CD4-positive, alpha-beta T cell treated with Interleukin-1 beta for 1 hour (primary cell): ENCODE data around the gene CSAD.
A peak's percentile ranks its signal among the peaks of the same experiment; 100 is the strongest.

Source experiments
- DNase-seq, 2 donors: peaks; one replicate each; pipeline ENCODE4 v3.0.0-alpha.2; 2020 to 2022

CSAD gene

DNA sequence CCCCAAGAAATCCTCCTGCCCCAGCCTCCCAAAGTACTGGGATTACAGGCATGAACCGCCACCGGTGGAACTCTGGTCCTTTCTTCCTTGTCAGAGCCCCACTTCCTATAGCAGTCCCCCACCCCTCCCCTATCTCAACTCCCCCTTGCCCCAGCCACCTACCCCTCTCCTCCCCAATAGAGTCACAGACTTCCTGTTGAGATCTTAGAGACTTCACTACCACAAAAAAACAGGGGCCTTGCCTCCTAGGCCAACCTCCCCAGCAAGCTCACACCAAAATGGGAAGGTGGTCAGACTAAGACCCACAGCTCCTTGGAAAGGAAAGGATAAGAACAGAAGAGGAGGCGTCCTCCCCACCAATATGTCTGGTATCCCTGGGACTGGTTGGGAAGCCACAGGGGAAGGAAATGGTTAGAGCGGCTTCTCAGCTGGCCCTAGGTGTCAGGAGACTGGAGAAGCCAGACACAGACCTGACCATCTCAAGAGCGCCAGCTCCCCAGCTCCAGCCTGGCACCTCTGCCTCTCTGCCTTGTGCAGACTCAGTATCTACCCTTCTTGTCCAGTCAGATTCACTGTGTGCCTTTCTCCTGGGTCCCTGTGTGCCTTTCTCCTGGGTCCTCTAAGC lies 17.9 kb upstream of the CSAD start:
- DNase-seq: peak in 1 of 2 donors; percentile 15

GRCh38 chr12:53197011-53197640 lies 16.4 kb upstream of the CSAD start:
- DNase-seq: no peak

- DNase-seq: no peak
Observed at GRCh38 chr12:53196486-53196885, 15.8 kb upstream of the CSAD start.

DNA sequence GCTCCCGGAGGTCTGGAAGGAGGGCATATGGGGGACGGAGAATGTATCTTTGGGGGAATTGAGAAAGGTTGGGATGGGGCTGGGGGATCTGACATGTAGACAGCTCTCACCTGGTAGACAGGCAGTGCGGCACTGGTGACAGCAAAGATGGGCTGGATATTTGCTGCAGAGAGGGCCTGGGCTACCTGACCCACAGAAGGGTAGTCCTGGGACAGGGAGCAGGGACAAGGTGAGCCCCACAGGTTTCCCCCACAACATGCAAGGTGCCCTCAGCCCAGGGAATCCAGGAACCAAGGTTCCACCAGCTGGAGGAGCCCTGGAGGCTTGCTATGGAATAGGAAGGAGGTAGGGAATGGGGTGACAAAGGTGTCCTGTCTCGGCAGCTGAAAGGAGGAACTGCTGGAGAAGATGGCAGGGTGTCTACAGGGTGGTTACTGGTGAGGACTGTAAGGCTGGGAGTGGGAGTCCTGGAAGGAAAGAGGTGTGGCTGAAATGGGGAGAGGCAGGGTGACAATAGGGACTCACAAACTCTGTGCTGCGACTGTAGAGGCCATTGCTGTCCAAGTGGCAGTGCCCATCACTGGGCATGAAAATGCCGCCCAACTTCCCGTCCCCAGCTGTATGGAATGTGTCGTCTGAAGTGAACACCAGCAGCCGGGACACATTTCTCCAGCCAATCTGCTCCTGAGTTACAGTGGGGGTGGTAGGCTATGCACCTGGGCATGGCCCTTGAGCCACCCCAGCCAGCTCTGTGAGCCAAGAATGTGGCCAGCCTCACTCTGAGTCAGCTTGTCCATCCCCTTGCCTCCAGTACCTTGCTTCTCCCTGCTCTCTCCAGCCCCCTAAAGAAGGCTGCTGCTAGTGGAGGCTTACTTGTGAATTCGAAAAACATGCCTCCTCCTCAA lies 15.0 kb upstream of the CSAD start:
- no peak for DNase-seq

DNA sequence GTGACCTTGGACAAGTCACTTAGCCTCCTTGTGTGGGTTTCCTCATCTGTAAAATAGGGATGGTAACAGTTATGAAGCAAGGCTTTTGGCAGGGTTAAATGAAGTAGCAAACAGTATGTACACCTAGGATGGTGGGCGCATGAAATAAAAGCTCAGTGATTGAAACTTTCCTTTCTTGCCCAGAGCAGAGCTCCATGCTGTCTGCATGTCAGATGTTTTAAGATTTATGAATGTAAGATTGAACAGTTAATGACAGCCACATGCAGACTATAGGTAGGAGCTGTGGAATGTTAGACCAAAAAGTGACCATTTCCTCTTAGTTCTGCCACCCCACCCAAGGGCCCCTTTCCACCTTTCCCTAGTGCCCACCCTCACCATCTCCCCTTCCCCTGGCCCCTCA lies 14.2 kb upstream of the CSAD start:
- DNase-seq: no peak

GRCh38 chr12:53193985-53194716 lies 13.4 kb upstream of the CSAD start:
- no peak for DNase-seq

DNA sequence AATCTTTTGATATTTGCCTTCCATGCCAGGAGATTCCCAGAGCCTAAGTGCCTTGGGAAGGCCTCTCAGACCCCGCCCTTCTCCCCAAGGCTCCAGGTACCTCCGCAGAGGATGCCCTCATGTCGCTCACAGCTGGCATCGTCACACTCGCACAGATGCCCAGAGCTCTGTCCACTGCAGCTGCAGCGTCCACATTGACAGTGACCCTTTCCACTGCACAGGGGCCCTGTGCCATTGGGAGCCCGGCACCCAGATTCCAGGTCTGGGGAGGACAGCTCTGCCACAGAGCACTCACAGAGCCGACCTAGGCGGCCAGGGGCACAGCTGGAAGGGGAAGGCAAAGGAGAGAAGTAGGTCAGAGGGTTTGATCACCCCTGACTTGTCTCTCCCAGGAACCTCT lies 12.3 kb upstream of the CSAD start:
- DNase-seq: no peak

- no peak for DNase-seq
Observed at GRCh38 chr12:53192531-53193021, 11.9 kb upstream of the CSAD start.

- DNase-seq: no peak
Observed at GRCh38 chr12:53191885-53192530, 11.3 kb upstream of the CSAD start.

DNA sequence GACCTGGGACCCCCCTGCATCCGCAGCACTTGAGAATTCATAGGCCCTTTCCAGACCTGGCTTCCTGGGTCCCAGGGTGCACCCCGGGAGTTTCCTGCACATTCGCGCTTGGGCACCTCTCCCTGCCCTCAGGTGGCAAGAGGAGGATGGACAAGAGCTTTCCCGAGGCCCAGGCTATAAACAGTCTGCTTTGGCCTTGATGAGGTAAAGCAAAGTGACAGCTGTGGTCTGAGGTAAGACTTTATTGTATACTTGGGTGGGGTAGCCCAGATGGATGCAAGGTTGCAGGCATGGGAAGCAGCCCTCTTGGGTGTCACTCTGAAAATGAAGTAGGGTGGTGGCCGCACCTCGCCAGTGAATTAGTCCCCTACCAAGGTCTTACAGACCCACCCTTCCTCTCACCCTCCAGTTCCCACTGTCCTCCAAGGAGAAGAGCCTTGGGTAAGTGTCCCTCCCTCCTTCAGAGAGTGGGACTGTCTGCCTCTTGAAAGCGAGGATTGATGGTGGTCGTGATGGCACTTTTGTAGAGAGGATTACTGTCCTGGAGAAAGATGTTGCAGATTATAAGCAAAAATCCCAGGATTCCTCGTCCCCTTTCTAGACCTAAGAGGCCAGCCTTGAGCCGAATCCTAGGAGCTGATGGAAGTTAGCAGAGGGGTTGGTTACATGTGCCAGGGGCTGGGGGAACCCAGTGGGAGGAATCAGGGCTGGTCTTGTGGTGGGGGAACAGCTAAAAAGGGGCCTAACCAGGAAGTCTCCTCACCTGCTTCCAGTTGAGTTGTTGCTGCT lies 10.6 kb upstream of the CSAD start:
- DNase-seq: no peak

DNA sequence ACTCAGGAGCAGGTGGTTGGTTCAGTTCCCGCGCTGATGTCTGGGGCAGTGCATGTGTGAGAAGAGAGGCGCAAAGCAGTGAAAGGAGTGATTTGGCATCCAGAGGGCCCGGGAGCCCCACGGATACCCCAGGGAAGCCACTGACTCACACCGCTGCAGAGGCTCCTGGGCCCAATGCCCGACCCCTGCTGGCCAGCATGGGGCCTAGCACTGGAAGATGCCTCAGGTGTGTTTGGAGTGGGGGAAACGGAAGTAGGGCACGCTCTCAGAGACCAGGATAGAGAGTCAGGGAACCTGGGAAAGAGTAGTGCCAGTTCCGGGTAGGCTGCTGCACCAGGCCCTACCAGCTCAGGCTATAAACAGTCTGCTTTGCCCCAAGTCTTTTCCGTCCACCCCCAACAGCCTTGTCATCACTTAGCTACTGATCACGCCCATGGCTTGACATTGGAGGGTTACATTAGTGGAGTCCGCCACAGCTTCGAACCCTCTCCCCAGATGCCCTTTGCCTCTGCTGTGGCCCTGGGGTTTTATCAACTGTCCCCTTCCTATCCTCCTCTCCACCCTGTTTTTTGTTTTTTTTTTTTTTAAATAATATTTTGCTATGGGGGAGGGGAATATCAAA lies 9.5 kb upstream of the CSAD start:
- DNase-seq: peak; percentile 51 to 53

- DNase-seq: no peak
Observed at GRCh38 chr12:53187145-53187899, 6.6 kb upstream of the CSAD start.

GRCh38 chr12:53186745-53187144 lies 6.0 kb upstream of the CSAD start:
- DNase-seq: no peak

DNA sequence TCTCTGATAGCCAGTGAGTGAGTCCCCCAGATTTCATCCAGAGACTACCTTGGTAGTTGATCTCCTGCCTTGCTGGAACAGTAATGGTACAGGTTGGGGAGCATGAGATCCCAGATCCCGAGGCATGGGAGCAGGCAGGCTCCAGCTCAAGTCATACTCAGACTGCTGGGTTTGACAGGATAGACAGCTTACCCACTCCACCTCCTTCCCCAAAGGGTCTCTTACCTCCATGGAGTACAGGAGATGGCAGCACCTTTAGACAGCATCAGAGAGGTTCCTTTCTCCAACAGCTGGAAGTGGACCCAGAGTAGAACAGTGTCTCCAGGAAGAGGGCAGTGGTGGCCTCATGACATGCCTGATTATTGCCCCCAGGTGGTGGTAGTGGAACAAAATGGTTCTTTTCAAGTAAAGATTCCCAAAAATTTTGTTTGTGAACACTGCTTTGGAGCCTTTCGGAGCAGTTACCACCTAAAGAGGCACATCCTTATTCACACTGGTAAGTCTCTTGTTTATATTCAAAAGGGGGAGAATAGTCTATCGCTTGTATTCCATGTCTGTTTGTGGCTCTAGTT lies 4.9 kb upstream of the CSAD start:
- no peak for DNase-seq

DNA sequence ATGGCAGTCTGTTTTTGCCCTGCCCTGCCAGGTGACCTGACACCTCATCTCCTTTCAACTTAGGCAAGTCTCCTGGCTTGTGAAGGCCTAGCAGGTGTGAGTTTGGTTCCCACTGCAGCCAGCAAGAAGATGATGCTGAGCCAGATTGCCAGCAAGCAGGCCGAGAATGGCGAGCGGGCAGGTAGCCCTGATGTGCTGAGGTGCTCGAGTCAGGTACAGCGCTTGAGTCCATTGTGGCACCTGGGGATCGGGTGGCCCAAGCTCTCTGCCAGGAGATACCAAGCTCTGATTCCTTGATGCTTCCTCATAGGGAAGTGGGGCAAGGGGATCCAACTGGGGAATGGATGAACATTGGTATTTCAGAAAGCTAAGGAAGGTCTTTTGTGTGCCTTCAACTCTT lies 4.1 kb upstream of the CSAD start:
- DNase-seq: no peak

DNA sequence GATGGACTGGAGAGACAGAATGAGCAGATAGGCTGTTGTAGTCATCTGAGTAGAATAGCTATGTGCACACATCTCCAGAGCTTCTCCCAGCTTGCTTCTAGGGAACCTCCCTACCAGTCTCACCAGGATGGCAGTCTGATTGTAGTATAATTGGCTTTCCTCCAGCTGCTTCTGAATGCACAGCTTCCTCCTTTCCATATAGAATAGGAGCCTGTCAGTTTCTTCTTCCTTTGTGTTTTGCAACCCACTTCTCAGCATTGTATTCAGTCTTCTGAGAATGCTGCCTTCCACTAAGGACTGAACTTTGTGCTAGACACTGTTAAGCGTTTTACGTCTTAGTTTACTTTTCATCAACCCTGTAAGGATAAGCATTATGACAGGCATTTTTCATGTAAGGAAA lies 2.2 kb upstream of the CSAD start:
- no peak for DNase-seq

DNA sequence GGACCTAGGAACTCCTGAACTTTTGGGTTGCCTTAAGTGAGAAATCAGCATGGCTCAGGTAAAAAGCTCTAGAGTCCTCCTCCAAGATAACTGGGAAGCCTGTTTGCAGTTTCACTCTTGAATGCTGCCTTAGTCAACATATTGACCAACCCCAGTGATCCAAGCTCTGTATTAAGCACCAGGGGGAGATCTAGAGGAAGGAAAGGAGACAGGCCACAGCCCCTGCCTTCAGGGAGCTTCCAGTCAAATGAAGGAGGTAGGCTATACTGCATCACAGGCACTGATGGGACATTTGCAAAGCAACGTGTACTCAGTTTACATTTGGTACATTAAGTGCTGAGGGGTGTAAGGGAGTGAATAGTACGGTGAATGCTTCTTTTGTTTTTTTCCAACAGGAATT lies 1.2 kb upstream of the CSAD start:
- no peak for DNase-seq

- DNase-seq: no peak
Observed at GRCh38 chr12:53180931-53181645, 363 bp upstream of the CSAD start.

GRCh38 chr12:53179687-53180219 lies 972 bp downstream of the CSAD start:
- DNase-seq: no peak
